Mucosa of stomach (tissue), 1 donor: Measurements from ENCODE around the gene MAPK10.

Source experiments
- H3K27me3 ChIP-seq: one replicate; pipeline ENCODE4 v1.7.0; 2013; ENCODE audit warnings: mild to moderate bottlenecking, low read length; ENCODE audit not compliant: control insufficient read depth, insufficient read depth
- H3K36me3 ChIP-seq: one replicate; pipeline ENCODE4 v1.7.0; 2013; ENCODE audit warnings: low read length; ENCODE audit not compliant: control insufficient read depth, insufficient read depth
- H3K4me1 ChIP-seq: one replicate; pipeline ENCODE4 v1.7.0; 2013; ENCODE audit warnings: mild to moderate bottlenecking, low read length; ENCODE audit not compliant: control insufficient read depth, insufficient read depth
- H3K4me3 ChIP-seq: one replicate; pipeline ENCODE4 v1.7.0; 2013; ENCODE audit warnings: low read length
- H3K9ac ChIP-seq: one replicate; pipeline ENCODE4 v1.7.0; 2013; ENCODE audit warnings: mild to moderate bottlenecking, low read length, moderate library complexity
- H3K9me3 ChIP-seq: one replicate; pipeline ENCODE4 v1.7.0; 2013; ENCODE audit warnings: mild to moderate bottlenecking, low read length, moderate library complexity; ENCODE audit not compliant: control insufficient read depth
- donor health status: Pancreatic carcinoma.

MAPK10 gene

DNA sequence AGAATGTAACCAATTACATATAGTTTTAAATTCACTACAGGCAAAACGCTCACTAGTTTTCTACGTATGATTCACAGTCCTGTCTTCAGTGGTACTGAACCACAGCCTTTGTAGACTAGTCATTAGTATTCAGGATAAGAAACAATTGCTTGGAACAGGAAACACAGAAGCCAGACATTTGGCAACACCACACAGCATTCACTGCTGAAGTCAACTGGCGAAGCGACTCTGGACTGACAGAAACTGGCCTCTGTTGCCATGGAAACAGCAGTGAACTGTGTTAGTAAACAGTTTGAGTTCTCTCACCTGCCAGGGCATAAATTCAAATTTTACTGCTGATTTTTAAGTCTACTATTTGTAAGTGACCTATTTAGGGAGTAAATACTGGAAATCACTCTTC, 57.6 kb downstream of the MAPK10 start:
- H3K4me3 ChIP-seq = no peak overlapping the region

GRCh38 chr4:86300516-86300915, 59.3 kb downstream of the MAPK10 start:
- Histone ChIP-seq H3K36me3 (no peaks in the 10 kb centered on the region), H3K4me1 (no peaks in the 10 kb centered on the region), H3K9ac (no peak overlapping the region)

More for the DNA sequence above, 57.6 kb downstream of the MAPK10 start:
- no peaks in the 10 kb centered on the region for H3K36me3 ChIP-seq
- H3K9ac ChIP-seq = no peak overlapping the region
- no peaks in the 10 kb centered on the region for H3K9me3 ChIP-seq
- H3K27me3 ChIP-seq = no peaks in the 10 kb centered on the region
- H3K4me1 ChIP-seq = no peaks in the 10 kb centered on the region

GRCh38 chr4:86296865-86297264, 63.0 kb downstream of the MAPK10 start:
- no peak overlapping the region for H3K9ac ChIP-seq

More at GRCh38 chr4:86300516-86300915, 59.3 kb downstream of the MAPK10 start:
- no peak overlapping the region for H3K4me3 ChIP-seq
- H3K9me3 ChIP-seq = no peaks in the 10 kb centered on the region
- H3K27me3 ChIP-seq = no peaks in the 10 kb centered on the region

GRCh38 chr4:86294883-86295282, 65.0 kb downstream of the MAPK10 start:
- Histone ChIP-seq H3K9ac (no peak overlapping the region), H3K27me3 (no peaks in the 10 kb centered on the region), H3K4me1 (no peaks in the 10 kb centered on the region), H3K36me3 (no peaks in the 10 kb centered on the region), H3K9me3 (no peaks in the 10 kb centered on the region), H3K4me3 (no peak overlapping the region)

More at GRCh38 chr4:86296865-86297264, 63.0 kb downstream of the MAPK10 start:
- no peaks in the 10 kb centered on the region for H3K9me3 ChIP-seq
- H3K4me3 ChIP-seq = no peak overlapping the region
- no peaks in the 10 kb centered on the region for H3K27me3 ChIP-seq
- H3K36me3 ChIP-seq = no peaks in the 10 kb centered on the region
- H3K4me1 ChIP-seq = no peaks in the 10 kb centered on the region

DNA sequence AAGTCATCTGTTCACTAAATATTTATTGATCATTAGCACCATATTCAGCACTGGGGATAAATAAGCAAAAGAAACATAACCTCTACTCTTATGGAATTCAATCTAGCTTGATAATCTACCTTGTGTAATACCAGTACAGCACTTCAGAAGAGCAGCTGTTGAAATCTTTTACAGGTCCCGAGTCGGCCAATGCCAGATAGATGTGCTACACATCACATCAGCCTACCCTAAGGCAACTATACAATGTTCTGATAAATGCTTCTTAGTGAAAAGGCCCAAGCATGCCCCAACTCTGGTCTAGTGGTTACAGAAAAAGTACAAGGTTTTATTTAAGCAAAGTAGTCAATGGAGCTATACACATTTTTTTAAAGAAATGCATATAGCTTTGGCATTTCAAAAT, 68.7 kb downstream of the MAPK10 start:
- H3K27me3 ChIP-seq = no peaks in the 10 kb centered on the region

GRCh38 chr4:86286726-86287125, 73.1 kb downstream of the MAPK10 start:
- no peaks in the 10 kb centered on the region for H3K4me1 ChIP-seq
- no peaks in the 10 kb centered on the region for H3K27me3 ChIP-seq
- no peak overlapping the region for H3K4me3 ChIP-seq
- no peaks in the 10 kb centered on the region for H3K9me3 ChIP-seq
- H3K36me3 ChIP-seq = no peaks in the 10 kb centered on the region
- no peak overlapping the region for H3K9ac ChIP-seq

More for the DNA sequence above, 68.7 kb downstream of the MAPK10 start:
- H3K9ac ChIP-seq = no peak overlapping the region
- no peaks in the 10 kb centered on the region for H3K36me3 ChIP-seq
- H3K4me1 ChIP-seq = no peaks in the 10 kb centered on the region
- no peaks in the 10 kb centered on the region for H3K9me3 ChIP-seq
- no peak overlapping the region for H3K4me3 ChIP-seq

DNA sequence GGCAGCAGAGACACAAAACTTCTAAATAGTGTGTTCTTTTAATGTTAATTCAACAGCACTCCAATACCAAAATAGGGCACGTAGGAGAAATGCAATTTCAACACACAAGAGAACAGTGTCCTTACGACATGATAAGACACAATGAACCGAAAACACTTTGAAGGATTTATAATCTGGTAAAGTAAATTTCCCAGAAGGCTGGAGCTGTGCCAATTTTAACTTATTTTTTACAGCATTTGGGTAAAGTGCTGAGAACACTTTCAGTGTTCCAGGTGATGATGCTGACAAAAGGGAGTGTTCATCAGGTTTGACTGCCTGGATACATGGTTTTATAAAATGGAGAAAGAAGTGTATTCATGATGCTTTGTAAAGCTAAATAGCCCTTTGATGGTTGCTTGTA, 76.5 kb downstream of the MAPK10 start:
- Histone ChIP-seq H3K4me1 (no peaks in the 10 kb centered on the region), H3K9me3 (no peaks in the 10 kb centered on the region), H3K36me3 (no peaks in the 10 kb centered on the region), H3K4me3 (no peak overlapping the region), H3K9ac (no peak overlapping the region), H3K27me3 (no peaks in the 10 kb centered on the region)

DNA sequence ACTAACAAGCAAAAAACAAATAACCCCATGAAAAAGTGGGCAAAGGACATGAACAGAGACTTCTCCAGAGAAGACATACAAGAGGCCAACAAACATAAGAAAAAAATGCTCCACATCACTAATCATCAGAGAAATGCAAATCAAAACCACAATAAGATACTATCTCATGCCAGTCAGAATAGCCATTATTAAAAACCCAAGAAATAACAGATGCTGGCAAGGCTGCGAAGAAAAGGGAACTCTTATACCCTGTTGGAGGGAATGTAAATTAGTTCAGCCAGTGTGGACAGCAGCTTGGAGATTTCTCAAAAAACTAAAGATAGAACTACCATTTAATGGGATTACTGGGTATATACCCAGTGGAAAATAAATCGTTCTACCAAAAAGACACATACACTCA, 79.6 kb downstream of the MAPK10 start:
- H3K4me3 ChIP-seq = no peak overlapping the region
- H3K9me3 ChIP-seq = no peaks in the 10 kb centered on the region
- H3K4me1 ChIP-seq = no peaks in the 10 kb centered on the region
- no peaks in the 10 kb centered on the region for H3K36me3 ChIP-seq
- H3K9ac ChIP-seq = no peak overlapping the region
- H3K27me3 ChIP-seq = no peaks in the 10 kb centered on the region

GRCh38 chr4:86279293-86279960, 80.4 kb downstream of the MAPK10 start:
- Histone ChIP-seq H3K9ac (no peak overlapping the region), H3K4me1 (no peaks in the 10 kb centered on the region), H3K4me3 (no peak overlapping the region), H3K27me3 (no peaks in the 10 kb centered on the region), H3K36me3 (no peaks in the 10 kb centered on the region), H3K9me3 (no peaks in the 10 kb centered on the region)

GRCh38 chr4:86278126-86278525, 81.7 kb downstream of the MAPK10 start:
- Histone ChIP-seq H3K27me3 (no peaks in the 10 kb centered on the region), H3K9ac (no peak overlapping the region), H3K36me3 (no peaks in the 10 kb centered on the region), H3K9me3 (no peaks in the 10 kb centered on the region), H3K4me1 (no peaks in the 10 kb centered on the region), H3K4me3 (no peak overlapping the region)

GRCh38 chr4:86274642-86275041, 85.2 kb downstream of the MAPK10 start:
- no peaks in the 10 kb centered on the region for H3K27me3 ChIP-seq
- H3K36me3 ChIP-seq = no peaks in the 10 kb centered on the region
- no peaks in the 10 kb centered on the region for H3K4me1 ChIP-seq
- H3K9ac ChIP-seq = no peak overlapping the region
- no peaks in the 10 kb centered on the region for H3K9me3 ChIP-seq
- no peak overlapping the region for H3K4me3 ChIP-seq

- H3K27me3 ChIP-seq = no peaks in the 10 kb centered on the region
- H3K4me3 ChIP-seq = no peak overlapping the region
- no peaks in the 10 kb centered on the region for H3K36me3 ChIP-seq
These were observed 87.2 kb downstream of the MAPK10 start for GRCh38 chr4:86272669-86273068.

DNA sequence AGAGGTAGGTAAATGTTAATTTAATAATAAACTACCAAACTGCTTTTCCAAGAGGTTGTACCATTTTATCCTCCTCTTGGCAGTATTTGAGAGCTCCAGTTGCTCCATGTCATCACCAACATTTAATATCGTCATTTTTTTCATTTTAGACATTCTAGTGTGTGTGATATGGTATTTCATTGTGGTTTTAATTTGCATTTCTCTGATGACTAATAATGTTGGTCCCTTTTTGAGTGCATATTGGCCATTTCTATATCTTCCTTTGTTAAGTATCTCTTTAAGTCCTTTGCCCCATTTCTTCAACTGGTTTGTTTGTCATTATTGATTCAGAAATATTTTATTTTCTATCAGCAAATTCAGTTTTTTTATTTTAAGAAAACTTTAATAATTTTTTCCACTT, 88.8 kb downstream of the MAPK10 start:
- no peaks in the 10 kb centered on the region for H3K4me1 ChIP-seq
- H3K36me3 ChIP-seq = no peaks in the 10 kb centered on the region
- H3K27me3 ChIP-seq = no peaks in the 10 kb centered on the region
- H3K4me3 ChIP-seq = no peak overlapping the region
- H3K9me3 ChIP-seq = no peaks in the 10 kb centered on the region
- no peak overlapping the region for H3K9ac ChIP-seq

More at GRCh38 chr4:86272669-86273068, 87.2 kb downstream of the MAPK10 start:
- Histone ChIP-seq H3K9me3 (no peaks in the 10 kb centered on the region), H3K4me1 (no peaks in the 10 kb centered on the region), H3K9ac (no peak overlapping the region)
